HEK293 (cell line): Measurements from ENCODE around the gene C19orf47.

Experiments used
- CTCF ChIP-seq: fragments of 450-650 bp; formaldehyde crosslinking; IDR thresholded peaks from 2 replicates; pipeline ENCODE4 v1.5.1; 2016; ENCODE audit warnings: missing biosample characterization, missing genetic modification characterization
- ZNF18 ChIP-seq: fragments of 450-650 bp; formaldehyde crosslinking; IDR thresholded peaks from 2 replicates; pipeline ENCODE4 v1.5.1; 2016; ENCODE audit warnings: missing biosample characterization, missing genetic modification characterization
- ZNF26 ChIP-seq: fragments of 450-650 bp; formaldehyde crosslinking; IDR thresholded peaks from 2 replicates; pipeline ENCODE4 v1.5.1; 2016; ENCODE audit warnings: missing biosample characterization, missing genetic modification characterization
- ZNF629 ChIP-seq: fragments of 450-650 bp; formaldehyde crosslinking; IDR thresholded peaks from 2 replicates; pipeline ENCODE4 v1.5.1; 2017; ENCODE audit warnings: missing biosample characterization, missing genetic modification characterization

- TF ChIP-seq CTCF (tag by site-specific recombination) (no peak), ZNF629 (tag by site-specific recombination) (no peak), ZNF26 (tag by site-specific recombination) (no peak), ZNF18 (tag by site-specific recombination) (no peak)
Measured at GRCh38 chr19:40390084-40390742, 42.0 kb upstream of the C19orf47 start, which contains the start of gene HIPK4.
